HG02759 (cell line): ENCODE data around the gene FAM222A.

Experiments used
- ATAC-seq: cut with Tn5 transposase; IDR thresholded peaks from one replicate; pipeline ENCODE4 v1.9.1; 2021; ENCODE audit warnings: mild to moderate bottlenecking, moderate library complexity; ENCODE audit not compliant: unreplicated experiment

The FAM222A gene

GRCh38 chr12:109817627-109818231 lies 104.1 kb downstream of the FAM222A start:
- ATAC-seq = no peak

DNA sequence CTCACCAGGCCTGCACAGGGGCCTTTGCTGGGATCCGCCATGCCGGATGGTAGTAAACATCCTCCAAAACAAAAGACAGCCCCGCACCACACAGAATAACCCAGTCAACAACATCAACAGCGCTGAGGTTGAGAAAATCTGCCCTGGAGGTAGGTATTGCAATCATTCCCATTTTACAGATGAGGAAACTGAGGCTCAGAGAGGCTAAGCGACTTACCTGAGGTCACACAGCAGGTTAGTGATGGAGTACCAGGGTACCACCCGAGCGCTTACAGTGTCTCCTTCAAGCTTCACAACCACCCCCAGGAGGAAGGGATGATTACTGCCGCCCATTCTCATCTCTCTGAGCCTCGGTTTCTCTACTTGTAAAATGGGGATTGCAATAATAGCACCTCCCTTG lies 104.6 kb downstream of the FAM222A start:
- ATAC-seq = no peak

- ATAC-seq = no peak
These were observed 105.4 kb downstream of the FAM222A start for GRCh38 chr12:109818905-109819500.
